Prostate gland (tissue), 2 donors: ENCODE data around the gene ELMO3. TPM values are rescaled to one million over a fixed set of nuclear protein-coding genes. Genes with fewer than 3 reads are reported as not detected.

Experiments
- DNase-seq: peaks from one replicate; pipeline ENCODE4 v3.0.0-alpha.2; 2019; ENCODE audit warnings: low spot score
- H3K27ac ChIP-seq, 2 donors: fragments of 200-600 bp; sonication (generic); 2 replicates each; pipeline ENCODE4 v1.5.1; 2017 to 2019
- H3K27me3 ChIP-seq: fragments of 200-600 bp; sonication (generic); replicated peaks from 2 replicates; pipeline ENCODE4 v1.5.1; 2019; ENCODE audit not compliant: insufficient read depth
- H3K36me3 ChIP-seq, 2 donors: fragments of 200-600 bp; sonication (generic); 1 replicate in 1 of 2; 2 replicates in 1 of 2; pipeline versions ENCODE4 v1.5.1 to v1.8.1; 2017 to 2019
- H3K4me1 ChIP-seq: fragments of 200-600 bp; sonication (generic); replicated peaks from 2 replicates; pipeline ENCODE4 v1.5.1; 2019
- H3K4me3 ChIP-seq, 2 donors: fragments of 200-600 bp; sonication (generic); 2 replicates each; pipeline ENCODE4 v1.5.1; 2017 to 2019
- H3K9me3 ChIP-seq: fragments of 200-600 bp; sonication (generic); 2 replicates; pipeline ENCODE4 v1.5.1; 2017
- POLR2A ChIP-seq: fragments of 450-650 bp; IDR thresholded peaks from one replicate; pipeline ENCODE4 v1.6.1; 2016; ENCODE audit warnings: antibody characterized with exemption, mild to moderate bottlenecking
- POLR2AphosphoS5 ChIP-seq: sonication (generic); formaldehyde crosslinking; IDR thresholded peaks from one replicate; pipeline ENCODE4 v1.6.1; 2017; ENCODE audit warnings: antibody characterized with exemption
- WGBS: methylation state at CpG from one replicate; pipeline ENCODE4 v1.1.5; 2018; 5-methylcytosine and 5-hydroxymethylcytosine counted together
- intact Hi-C: fragments of 100-400 bp; cut with DNase I; formaldehyde crosslinking; loops from one replicate; pipeline ENCODE4 v1.14.2; 2022
- total RNA-seq, 2 donors: library from RNA; depleted of rRNA; stranded (reverse); fragments of >200 nt; gene quantifications; one replicate each; pipeline ENCODE4 v1.1.0, GENCODE V29; 2016
- TF ChIP-seq, protein P1 (sequence below), 4 experiments: fragments of 200-600 bp in 2 of 4; fragments of 450-650 bp in 2 of 4; sonication (generic) in 2 of 4; IDR thresholded peaks; 1 replicate in 3 of 4; 2 replicates in 1 of 4; pipeline ENCODE4 v1.5.1; 2016 to 2019; ENCODE audit warnings: antibody characterized with exemption in 4 of 4, mild to moderate bottlenecking in 2 of 4, moderate library complexity in 2 of 4

Gene ELMO3
- total RNA-seq, 2 donors from 2014 or later, result 24.8 to 36.7 TPM

- Histone ChIP-seq H3K4me3 (no peak overlapping the region), H3K27ac (no peak overlapping the region), H3K27me3 (no peaks in the 10 kb centered on the region), H3K36me3 (peaks cover 3 to 17% of the 10 kb centered on the region in 2 donors), H3K4me1 (no peaks in the 10 kb centered on the region), H3K9me3 (no peaks in the 10 kb centered on the region)
- no peak for DNase-seq
- TF ChIP-seq, protein P1, sequence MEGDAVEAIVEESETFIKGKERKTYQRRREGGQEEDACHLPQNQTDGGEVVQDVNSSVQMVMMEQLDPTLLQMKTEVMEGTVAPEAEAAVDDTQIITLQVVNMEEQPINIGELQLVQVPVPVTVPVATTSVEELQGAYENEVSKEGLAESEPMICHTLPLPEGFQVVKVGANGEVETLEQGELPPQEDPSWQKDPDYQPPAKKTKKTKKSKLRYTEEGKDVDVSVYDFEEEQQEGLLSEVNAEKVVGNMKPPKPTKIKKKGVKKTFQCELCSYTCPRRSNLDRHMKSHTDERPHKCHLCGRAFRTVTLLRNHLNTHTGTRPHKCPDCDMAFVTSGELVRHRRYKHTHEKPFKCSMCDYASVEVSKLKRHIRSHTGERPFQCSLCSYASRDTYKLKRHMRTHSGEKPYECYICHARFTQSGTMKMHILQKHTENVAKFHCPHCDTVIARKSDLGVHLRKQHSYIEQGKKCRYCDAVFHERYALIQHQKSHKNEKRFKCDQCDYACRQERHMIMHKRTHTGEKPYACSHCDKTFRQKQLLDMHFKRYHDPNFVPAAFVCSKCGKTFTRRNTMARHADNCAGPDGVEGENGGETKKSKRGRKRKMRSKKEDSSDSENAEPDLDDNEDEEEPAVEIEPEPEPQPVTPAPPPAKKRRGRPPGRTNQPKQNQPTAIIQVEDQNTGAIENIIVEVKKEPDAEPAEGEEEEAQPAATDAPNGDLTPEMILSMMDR (IDR thresholded peaks at IDR 0.05), result no peak
- TF ChIP-seq POLR2A (no peak), POLR2AphosphoS5 (no peak)
- intact Hi-C loops, result no loop called here
- 90% methylated on average over 10 of the region's 10 CpGs for WGBS
These were observed 35.3 kb downstream of the ELMO3 start for GRCh38 chr16:67234180-67234597.

- H3K36me3 ChIP-seq, result peaks cover 0 to 3% of the 10 kb centered on the region in 2 donors
- 80% methylated on average over 17 of the region's 17 CpGs for WGBS
These were observed 37.1 kb downstream of the ELMO3 start for GRCh38 chr16:67235816-67236562.

GRCh38 chr16:67236563-67237395 is 37.8 kb downstream of the ELMO3 start:
- intact Hi-C loops, result no loop called here
- H3K4me3 ChIP-seq, result no peak overlapping the region
- H3K27me3 ChIP-seq, result no peaks in the 10 kb centered on the region
- H3K9me3 ChIP-seq, result no peaks in the 10 kb centered on the region
- 71% methylated on average over 48 of the region's 50 CpGs for WGBS
- H3K4me1 ChIP-seq, result peaks cover 14% of the 10 kb centered on the region
- DNase-seq, result no peak
- H3K36me3 ChIP-seq, result no peaks in the 10 kb centered on the region
- TF ChIP-seq POLR2A (no peak), POLR2AphosphoS5 (no peak)
- TF ChIP-seq, protein P1 (IDR thresholded peaks at IDR 0.05), result no peak
- H3K27ac ChIP-seq, result no peak overlapping the region

More at GRCh38 chr16:67235816-67236562, 37.1 kb downstream of the ELMO3 start:
- intact Hi-C loops, result no loop called here
- TF ChIP-seq, protein P1 (IDR thresholded peaks at IDR 0.05), result no peak
- TF ChIP-seq POLR2A (no peak), POLR2AphosphoS5 (no peak)
- Histone ChIP-seq H3K27me3 (no peaks in the 10 kb centered on the region), H3K9me3 (no peaks in the 10 kb centered on the region), H3K27ac (no peak overlapping the region), H3K4me1 (peaks cover 7% of the 10 kb centered on the region), H3K4me3 (no peak overlapping the region)
- DNase-seq, result no peak

- Histone ChIP-seq H3K27me3 (no peaks in the 10 kb centered on the region), H3K4me1 (peaks cover 17% of the 10 kb centered on the region), H3K27ac (no peak overlapping the region), H3K9me3 (no peaks in the 10 kb centered on the region), H3K4me3 (no peak overlapping the region), H3K36me3 (no peaks in the 10 kb centered on the region)
- DNase-seq, result no peak
- TF ChIP-seq, protein P1 (IDR thresholded peaks at IDR 0.05), result no peak
- TF ChIP-seq POLR2A (no peak), POLR2AphosphoS5 (no peak)
- 79% methylated on average over 16 of the region's 16 CpGs for WGBS
- intact Hi-C loops, result no loop called here
These were observed 38.7 kb downstream of the ELMO3 start for GRCh38 chr16:67237396-67238277.
